Measurements from ENCODE around the gene SEPSECS. TPM values are rescaled to one million over a fixed set of nuclear protein-coding genes. Genes with fewer than 3 reads are reported as not detected.

The SEPSECS gene
- total RNA-seq, 1 experiment from 2014 or later, result 10.6 TPM

GRCh38 chr4:25180524-25181131, 20.4 kb upstream of the SEPSECS start:
- Histone ChIP-seq H3K9me2 (ENCODE audit: insufficient read depth) (no peaks in the 10 kb centered on the region), H2AFZ (ENCODE audit: low read depth, low read length, poor library complexity, severe bottlenecking) (no peak overlapping the region), H3K9ac (ENCODE audit: low read length) (no peak overlapping the region), H3K36me3 (ENCODE audit: control insufficient read depth in 1 of 2, insufficient read depth in 2 of 2, low read length in 2 of 2) (no peaks in the 10 kb centered on the region), H3K79me2 (ENCODE audit: insufficient read depth, low read length) (no peaks in the 10 kb centered on the region), H3K4me2 (ENCODE audit: low read length) (no peak overlapping the region), H3K9me3 (ENCODE audit: control insufficient read depth in 1 of 2, insufficient read depth in 1 of 2, low read depth in 1 of 2, low read length in 2 of 2) (no peaks in the 10 kb centered on the region), H4K20me1 (ENCODE audit: insufficient read depth) (no peaks in the 10 kb centered on the region), H3K4me3 (replicated peaks in 1 of 2; ENCODE audit: low read depth in 1 of 2, low read length in 2 of 2) (no peak overlapping the region), H3K27me3 (ENCODE audit: insufficient read depth, low read length) (no peaks in the 10 kb centered on the region), H3K27ac (ENCODE audit: low read depth, low read length) (no peak overlapping the region), H3K4me1 (ENCODE audit: control insufficient read depth in 1 of 2, insufficient read depth in 2 of 2, low read length in 2 of 2) (peaks cover 0 to 2% of the 10 kb centered on the region in 2 experiments; a peak in 1 of 4 replicates)
- ChIA-PET POLR2A (no interaction called here), RAD21 (ENCODE audit: low non-redundant PET in 1 of 2, low total read pairs in 2 of 2, uncharacterized antibody in 2 of 2, unreplicated experiment in 2 of 2) (interaction anchor here in 1 of 2 experiments (0.6 kb wide), 1 partner anchor 14 kb away, joined by 3 read pairs; no protein-coding TSS in a partner anchor), CTCF (interaction anchor here (1.0 to 1.6 kb wide), 3 partner anchors 132 to 187 kb away, joined by 3 to 11 read pairs (median 6); partner anchors contain the start of gene ZCCHC4)
- intact Hi-C loops (cut with micrococcal nuclease), result loop anchor here (1.0 kb wide), 1 partner anchor 187 kb away; no protein-coding TSS in a partner anchor
- BruUV-seq (replicated peaks), result no TSS peak
- DNase-seq (ENCODE audit: low read depth, low spot score) (peak; percentile 32), ATAC-seq (peak; percentile 92)
- no peak for TF ChIP-seq SRF (IDR thresholded peaks at IDR 0.05; ENCODE audit: low read depth)
- TF ChIP-seq YY1 (IDR thresholded peaks at IDR 0.05; ENCODE audit: extremely low read depth, insufficient replicate concordance, low read depth, low read length), result no peak
- TF ChIP-seq ATF3 (IDR thresholded peaks at IDR 0.05), result no peak
- no peak for TF ChIP-seq SIN3A (IDR thresholded peaks at IDR 0.05; ENCODE audit: low read depth)
- TF ChIP-seq MAX (IDR thresholded peaks at IDR 0.05), result no peak
- TF ChIP-seq FOSL1 (IDR thresholded peaks at IDR 0.05; ENCODE audit: low read depth), result no peak
- TF ChIP-seq EZH2phosphoT487 (IDR thresholded peaks at IDR 0.05; ENCODE audit: borderline replicate concordance), result no peak
- TF ChIP-seq CTCF (IDR thresholded peaks at IDR 0.05 in 2 of 3, conservative IDR thresholded peaks at IDR 0.05 in 1 of 3; ENCODE audit: borderline replicate concordance in 1 of 3, insufficient read depth in 1 of 3, low read depth in 2 of 3, low read length in 2 of 3), result peak; percentile 60 to 84 (median 76); a peak in 5 of 6 replicates
- no peak for TF ChIP-seq ELF1 (IDR thresholded peaks at IDR 0.05; ENCODE audit: borderline replicate concordance, low read depth)
- no peak for TF ChIP-seq ZFX (IDR thresholded peaks at IDR 0.05)
- no peak for TF ChIP-seq POLR2A (IDR thresholded peaks at IDR 0.05; ENCODE audit: borderline replicate concordance, extremely low read depth, insufficient read depth, insufficient read length)
- TF ChIP-seq POLR2AphosphoS5 (IDR thresholded peaks at IDR 0.05; ENCODE audit: low read depth, low read length), result no peak
- TF ChIP-seq ZBTB33 (IDR thresholded peaks at IDR 0.05; ENCODE audit: extremely low read depth, insufficient replicate concordance, low read length), result no peak
- TF ChIP-seq RAD21 (IDR thresholded peaks at IDR 0.05; ENCODE audit: low read depth), result peak; percentile 60
- TF ChIP-seq ZNF274 (IDR thresholded peaks at IDR 0.05; ENCODE audit: low read depth, low read length), result no peak
- no peak for TF ChIP-seq CBX3 (IDR thresholded peaks at IDR 0.05; ENCODE audit: low read depth)

Data from HCT116 (cell line).